GOT3 (cell line): ENCODE measurements around the gene MYH7.
"Not testable (repeated sequence)": the region's sequence is repeated elsewhere in the genome, so short reads cannot be mapped to it uniquely, and the experiment has no call there.

ENCODE experiments used
- DNase-seq: peaks from one replicate; lab custom pipeline; 2025; ENCODE audit warnings: mixed read lengths; lab: John Stamatoyannopoulos, UW

MYH7 gene

GRCh38 chr14:23430016-23430722 lies 5.3 kb downstream of the MYH7 start:
- DNase-seq = no peak

- no peak for DNase-seq
Measured at GRCh38 chr14:23428686-23429495, 6.6 kb downstream of the MYH7 start.

GRCh38 chr14:23425798-23426197 lies 9.7 kb downstream of the MYH7 start:
- not testable (repeated sequence) for DNase-seq

GRCh38 chr14:23425169-23425568 lies 10.3 kb downstream of the MYH7 start:
- DNase-seq = no peak

GRCh38 chr14:23423657-23424056 lies 11.8 kb downstream of the MYH7 start:
- DNase-seq = no peak

GRCh38 chr14:23421594-23421993 lies 13.9 kb downstream of the MYH7 start:
- DNase-seq = no peak

GRCh38 chr14:23419646-23420045 lies 15.8 kb downstream of the MYH7 start:
- DNase-seq = not testable (repeated sequence)

- DNase-seq = no peak
Measured at GRCh38 chr14:23418021-23418420, 17.4 kb downstream of the MYH7 start.

GRCh38 chr14:23417269-23417668 lies 18.2 kb downstream of the MYH7 start:
- DNase-seq = not testable (repeated sequence)

- no peak for DNase-seq
Measured at GRCh38 chr14:23416801-23417200, 18.7 kb downstream of the MYH7 start.

- DNase-seq = no peak
Measured at GRCh38 chr14:23415821-23416778, 19.4 kb downstream of the MYH7 start.

- no peak for DNase-seq
Measured at GRCh38 chr14:23414906-23415820, 20.3 kb downstream of the MYH7 start.

GRCh38 chr14:23414254-23414653 lies 21.2 kb downstream of the MYH7 start:
- no peak for DNase-seq

GRCh38 chr14:23413681-23414080 lies 21.8 kb downstream of the MYH7 start:
- DNase-seq = no peak

GRCh38 chr14:23411563-23412525 lies 23.6 kb downstream of the MYH7 start:
- no peak for DNase-seq

- no peak for DNase-seq
Measured at GRCh38 chr14:23409966-23410635, 25.4 kb downstream of the MYH7 start.

GRCh38 chr14:23409475-23409874 lies 26.0 kb downstream of the MYH7 start:
- no peak for DNase-seq

- no peak for DNase-seq
Measured at GRCh38 chr14:23408307-23408630, 27.2 kb downstream of the MYH7 start.

GRCh38 chr14:23407516-23408306 lies 27.7 kb downstream of the MYH7 start, which contains the start of gene MYH6:
MYH6 (minus strand) TSS chr14:23408273; CDS start chr14:23407223, 1,050 bp downstream.
- DNase-seq = no peak
